ENCODE data around the gene SV2B. TPM values are rescaled to one million over a fixed set of nuclear protein-coding genes. Genes with fewer than 3 reads are reported as not detected.

The SV2B gene
- total RNA-seq, 1 experiment from 2014 or later, result 3.9 TPM

- ChIA-PET CTCF (no interaction called here), POLR2A (ENCODE audit: low non-redundant PET) (no interaction called here)
- TF ChIP-seq EZH2 (IDR thresholded peaks at IDR 0.05; ENCODE audit: borderline replicate concordance, low read depth, low read length, poor library complexity, severe bottlenecking) (no peak), CTCF (conservative IDR thresholded peaks at IDR 0.05; ENCODE audit: low read depth, low read length) (no peak)
- no peaks in the 10 kb centered on the region for H3K4me1 ChIP-seq (ENCODE audit: insufficient read depth, low read length, poor library complexity, severe bottlenecking)
- intact Hi-C loops (cut with micrococcal nuclease; ENCODE audit: unreplicated experiment), result no loop called here
- no peak overlapping the region for H3K27ac ChIP-seq (ENCODE audit: low read depth, low read length, poor library complexity, severe bottlenecking)
- no TSS peak for BruUV-seq (replicated peaks)
- no peaks in the 10 kb centered on the region for H3K9me3 ChIP-seq (ENCODE audit: low read depth, low read length, poor library complexity, severe bottlenecking)
- no peaks in the 10 kb centered on the region for H3K36me3 ChIP-seq (ENCODE audit: insufficient read depth, low read length, poor library complexity, severe bottlenecking)
- peaks cover 10% of the 10 kb centered on the region for H3K27me3 ChIP-seq (replicated peaks; ENCODE audit: insufficient read depth, low read depth, low read length, poor library complexity)
- no peak for DNase-seq (ENCODE audit: low spot score)
- H3K4me3 ChIP-seq (ENCODE audit: low read depth, low read length, poor library complexity, severe bottlenecking), result no peak overlapping the region
These were observed 144.9 kb downstream of the SV2B start for GRCh38 chr15:91244919-91245318.

GRCh38 chr15:91246998-91247397, 146.9 kb downstream of the SV2B start:
- intact Hi-C loops (cut with micrococcal nuclease; ENCODE audit: unreplicated experiment), result no loop called here
- no peak for DNase-seq (ENCODE audit: low spot score)
- H3K4me1 ChIP-seq (ENCODE audit: insufficient read depth, low read length, poor library complexity, severe bottlenecking), result no peaks in the 10 kb centered on the region
- H3K27me3 ChIP-seq (replicated peaks; ENCODE audit: insufficient read depth, low read depth, low read length, poor library complexity), result no peaks in the 10 kb centered on the region
- no peaks in the 10 kb centered on the region for H3K36me3 ChIP-seq (ENCODE audit: insufficient read depth, low read length, poor library complexity, severe bottlenecking)
- BruUV-seq (replicated peaks), result no TSS peak
- no peak for TF ChIP-seq CTCF (conservative IDR thresholded peaks at IDR 0.05; ENCODE audit: low read depth, low read length)
- no peak for TF ChIP-seq EZH2 (IDR thresholded peaks at IDR 0.05; ENCODE audit: borderline replicate concordance, low read depth, low read length, poor library complexity, severe bottlenecking)
- no peak overlapping the region for H3K4me3 ChIP-seq (ENCODE audit: low read depth, low read length, poor library complexity, severe bottlenecking)
- POLR2A ChIA-PET (ENCODE audit: low non-redundant PET), result no interaction called here
- no peaks in the 10 kb centered on the region for H3K9me3 ChIP-seq (ENCODE audit: low read depth, low read length, poor library complexity, severe bottlenecking)
- CTCF ChIA-PET, result interaction anchor here (0.7 to 1.2 kb wide), 2 partner anchors 9 to 1680 kb away, joined by 3 to 8 read pairs; no protein-coding TSS in a partner anchor
- H3K27ac ChIP-seq (ENCODE audit: low read depth, low read length, poor library complexity, severe bottlenecking), result no peak overlapping the region

GRCh38 chr15:91249591-91249990, 149.5 kb downstream of the SV2B start:
- intact Hi-C loops (cut with micrococcal nuclease; ENCODE audit: unreplicated experiment), result no loop called here
- Histone ChIP-seq H3K4me3 (ENCODE audit: low read depth, low read length, poor library complexity, severe bottlenecking) (no peak overlapping the region), H3K4me1 (ENCODE audit: insufficient read depth, low read length, poor library complexity, severe bottlenecking) (no peaks in the 10 kb centered on the region), H3K9me3 (ENCODE audit: low read depth, low read length, poor library complexity, severe bottlenecking) (no peaks in the 10 kb centered on the region), H3K36me3 (ENCODE audit: insufficient read depth, low read length, poor library complexity, severe bottlenecking) (no peaks in the 10 kb centered on the region), H3K27ac (ENCODE audit: low read depth, low read length, poor library complexity, severe bottlenecking) (no peak overlapping the region), H3K27me3 (replicated peaks; ENCODE audit: insufficient read depth, low read depth, low read length, poor library complexity) (no peaks in the 10 kb centered on the region)
- TF ChIP-seq CTCF (conservative IDR thresholded peaks at IDR 0.05; ENCODE audit: low read depth, low read length) (no peak), EZH2 (IDR thresholded peaks at IDR 0.05; ENCODE audit: borderline replicate concordance, low read depth, low read length, poor library complexity, severe bottlenecking) (no peak)
- CTCF ChIA-PET, result no interaction called here
- POLR2A ChIA-PET (ENCODE audit: low non-redundant PET), result no interaction called here
- no TSS peak for BruUV-seq (replicated peaks)
- DNase-seq (ENCODE audit: low spot score), result no peak

Data from A673 (cell line).